Measurements from ENCODE around the gene NCK2. TPM values are rescaled to one million over a fixed set of nuclear protein-coding genes. Genes with fewer than 3 reads are reported as not detected.
A peak's percentile ranks its signal among the peaks of the same experiment; 100 is the strongest.

Gene NCK2
- polyA plus RNA-seq, 1 of the 3 experiments (the other 2 are of a cell fraction), result 42.8 TPM

GRCh38 chr2:105804266-105804665 is 59.6 kb downstream of the NCK2 start (continued):
- TF ChIP-seq PBX3 (IDR thresholded peaks at IDR 0.05), result peak; percentile 12; the same call in 1 of the 2 replicates
- no peak for TF ChIP-seq ZBTB33 (IDR thresholded peaks at IDR 0.05; ENCODE audit: borderline replicate concordance, low read depth)
- no peak for TF ChIP-seq MEF2A (IDR thresholded peaks at IDR 0.05; ENCODE audit: borderline replicate concordance, low read depth)
- no peak for TF ChIP-seq IRF3 (IDR thresholded peaks at IDR 0.05; ENCODE audit: low read depth, low read length)
- TF ChIP-seq JUND (IDR thresholded peaks at IDR 0.05), result no peak
- TF ChIP-seq RXRA (IDR thresholded peaks at IDR 0.05; ENCODE audit: borderline replicate concordance, low read depth), result no peak
- no peak for TF ChIP-seq USF2 (IDR thresholded peaks at IDR 0.05; ENCODE audit: borderline replicate concordance, low read depth, low read length)
- TF ChIP-seq RFX5 (IDR thresholded peaks at IDR 0.05; ENCODE audit: low read length), result no peak
- no peak for TF ChIP-seq CTCF (IDR thresholded peaks at IDR 0.05)
- no peak for TF ChIP-seq EZH2phosphoT487 (IDR thresholded peaks at IDR 0.05; ENCODE audit: borderline replicate concordance, low read depth)
- no peak for TF ChIP-seq YY1 (IDR thresholded peaks at IDR 0.05; ENCODE audit: low read depth)
- TF ChIP-seq TCF12 (IDR thresholded peaks at IDR 0.05), result 0 out of 2 replicates have a peak, but pooled peaks have one; percentile 11
- no peak for TF ChIP-seq POLR2AphosphoS5 (IDR thresholded peaks at IDR 0.05; ENCODE audit: low read depth, low read length)
- TF ChIP-seq REST (IDR thresholded peaks at IDR 0.05; ENCODE audit: low read depth, low read length), result no peak
- peak; percentile 18; the same call in 1 of the 2 replicates for TF ChIP-seq RAD21 (IDR thresholded peaks at IDR 0.05; ENCODE audit: low read length)

Measured in SK-N-SH (cell line).